NCI-H2196 (cell line): ENCODE results near the gene FPR1.

Experiments used
- DNase-seq: peaks from one replicate; lab custom pipeline; 2025; ENCODE audit not compliant: unreplicated experiment; lab: John Stamatoyannopoulos, UW

Gene FPR1

DNA sequence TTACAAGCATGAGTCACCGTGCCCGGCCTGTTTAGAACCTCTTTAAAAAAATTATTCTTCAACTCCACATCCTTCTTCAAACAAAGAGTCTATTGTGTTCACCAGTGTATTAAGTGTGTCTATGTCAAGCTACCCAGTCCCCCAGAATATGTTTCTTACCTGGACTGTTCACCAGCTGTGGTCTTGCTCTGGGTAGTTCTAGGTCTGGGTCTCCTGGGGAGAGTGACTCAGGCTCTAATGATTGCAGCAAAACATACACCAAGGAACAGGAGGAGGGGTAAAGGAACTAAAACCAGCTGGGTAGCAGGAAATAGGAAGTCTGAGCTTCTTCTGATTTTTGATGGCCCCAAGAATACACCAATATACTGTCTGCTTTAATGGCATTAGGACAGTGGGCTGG, at the start of gene FPR1:
Gene FPR1, minus strand, starts transcription at position 224 of the 400 bp plus-strand sequence. CDS start 4,884 bp downstream, outside the sequence.
- DNase-seq: no peak

GRCh38 chr19:51800473-51801244, 49.0 kb upstream of the FPR1 start:
- no peak for DNase-seq

DNA sequence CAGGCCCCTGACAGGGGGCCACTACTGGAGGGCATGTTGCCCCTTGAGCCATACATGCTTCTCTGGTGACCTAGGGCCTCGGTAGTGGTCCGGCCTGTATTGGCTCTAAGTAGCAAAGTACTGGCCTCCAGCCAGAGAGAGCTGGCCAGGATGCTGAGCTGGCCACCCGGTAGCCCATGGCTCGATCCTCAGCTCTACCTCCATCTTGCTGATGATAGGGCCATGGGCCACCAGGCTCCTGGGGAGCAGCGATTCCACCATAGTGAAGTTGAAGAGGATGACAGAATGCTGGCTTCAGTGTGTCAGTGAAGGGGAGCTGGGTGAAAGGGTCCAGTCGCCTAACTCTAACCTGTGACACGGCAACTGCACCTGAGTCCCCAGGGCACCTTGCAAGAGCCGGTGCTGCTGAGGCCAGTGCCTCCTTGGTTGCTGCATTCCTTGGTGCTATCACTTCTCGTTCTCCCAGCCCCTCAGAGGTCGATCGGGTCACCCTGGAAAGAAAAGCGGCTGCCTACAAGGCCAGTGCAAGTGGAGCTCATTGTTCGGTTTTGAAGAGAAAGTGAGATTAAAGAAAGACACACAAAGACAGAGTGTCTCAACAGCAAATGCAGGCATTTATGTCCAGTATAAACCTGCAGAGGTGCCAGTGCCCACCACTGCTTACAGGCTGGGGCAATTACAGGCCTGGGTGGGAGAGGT, 48.2 kb upstream of the FPR1 start:
- DNase-seq: no peak

DNA sequence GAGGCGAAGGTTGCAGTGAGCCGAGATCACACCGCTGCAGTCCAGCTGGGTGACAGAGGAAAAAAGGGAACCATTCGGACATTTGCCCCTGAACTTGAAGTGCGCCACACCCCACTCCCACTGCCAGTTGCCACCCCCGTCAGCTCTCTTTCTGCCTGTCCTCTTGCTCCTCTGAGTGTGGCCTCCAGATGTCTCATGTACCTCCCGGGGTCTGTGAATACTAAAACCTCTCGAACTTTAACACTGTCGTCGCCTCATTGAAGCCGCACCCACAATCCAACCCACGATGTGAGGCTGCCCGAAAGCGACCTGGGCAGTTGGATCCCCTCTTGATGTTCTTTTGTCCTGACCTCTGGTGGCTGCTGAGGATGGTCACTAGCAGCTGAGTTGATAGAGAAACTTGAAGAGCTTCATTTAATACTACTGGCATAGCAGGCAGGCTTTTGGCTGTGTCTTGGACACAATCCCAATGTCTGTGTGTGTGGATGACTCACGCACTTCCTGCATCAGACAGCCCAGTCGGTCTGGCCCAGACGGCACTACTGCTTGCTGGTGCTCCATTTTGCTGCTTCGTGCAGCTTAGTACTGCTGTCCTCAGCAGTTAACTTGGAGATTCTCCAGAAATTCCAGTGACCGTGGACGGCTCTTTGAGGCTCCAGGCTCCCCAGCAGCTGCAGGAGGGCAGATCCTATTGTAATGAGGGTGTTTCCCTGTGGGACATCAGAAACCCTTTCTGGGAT, 47.5 kb upstream of the FPR1 start:
- DNase-seq: peak; percentile 7

GRCh38 chr19:51798062-51798461, 46.4 kb upstream of the FPR1 start:
- DNase-seq: no peak

DNA sequence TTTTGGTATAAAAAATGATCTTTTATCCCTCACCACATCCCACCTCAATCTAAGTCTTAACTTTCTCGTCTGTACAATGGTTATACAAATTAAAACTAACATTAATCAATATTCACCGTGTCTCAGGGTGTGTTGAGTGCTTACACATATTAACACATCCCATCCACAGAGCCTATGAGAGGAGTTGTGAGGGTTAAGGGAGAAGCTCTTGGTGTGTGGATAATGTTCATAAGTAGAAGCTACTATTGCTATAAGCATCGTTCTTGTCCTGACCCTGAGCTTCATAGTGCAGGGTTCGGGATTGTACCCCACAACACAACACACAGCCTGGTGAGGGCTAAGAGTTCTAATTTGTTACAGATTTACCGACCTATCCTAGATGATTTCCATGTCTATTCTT, 45.8 kb upstream of the FPR1 start:
- no peak for DNase-seq

DNA sequence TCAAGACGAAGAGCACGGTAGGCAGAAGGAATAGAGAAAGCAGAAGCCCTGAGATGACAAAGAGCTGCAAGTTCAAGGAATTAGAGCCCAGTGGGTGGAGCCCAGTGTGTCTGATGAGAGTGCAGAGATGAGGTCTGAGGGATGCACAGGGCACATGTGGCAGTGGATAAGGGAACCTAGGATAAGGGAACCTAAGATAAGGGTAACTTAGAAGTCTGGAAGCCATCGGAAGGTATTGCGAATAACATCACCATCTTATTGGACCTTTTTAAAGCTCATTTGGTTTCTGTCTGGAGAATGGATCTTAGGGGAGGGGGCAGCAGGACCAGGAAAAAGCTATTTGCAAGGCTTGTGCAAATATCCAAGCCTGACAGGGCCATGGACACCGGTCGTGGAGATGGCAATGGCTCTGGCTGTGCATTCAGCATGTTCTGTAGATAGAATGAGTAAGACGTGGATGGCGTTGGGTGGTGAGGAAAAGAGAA, 44.6 kb upstream of the FPR1 start:
- no peak for DNase-seq

GRCh38 chr19:51794885-51795490, 43.3 kb upstream of the FPR1 start, which contains the start of gene FPR3:
Gene FPR3 (plus strand): TSS chr19:51795157. CDS start chr19:51823749, 28,592 bp downstream.
- no peak for DNase-seq

- DNase-seq: no peak
These were observed 42.3 kb upstream of the FPR1 start for GRCh38 chr19:51793994-51794393.

DNA sequence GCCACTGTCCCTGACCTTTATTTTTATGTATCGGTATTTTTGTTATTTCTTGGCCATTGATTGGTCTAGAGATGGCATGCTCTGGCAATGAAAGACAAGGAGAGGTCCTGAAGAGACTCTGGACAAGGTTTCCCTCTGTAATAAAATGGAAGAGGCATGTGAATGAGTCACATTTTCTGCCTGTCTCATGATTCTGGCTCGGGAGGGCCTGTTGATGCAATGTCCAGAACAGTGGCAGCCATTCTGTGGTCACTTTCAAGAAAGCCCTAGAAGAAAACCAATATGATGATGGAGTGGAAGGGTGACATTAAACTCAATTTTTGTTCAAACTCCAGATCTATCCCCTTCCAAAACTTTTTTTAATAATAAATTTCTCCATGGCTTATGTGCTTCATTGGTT, 41.3 kb upstream of the FPR1 start:
- no peak for DNase-seq

- DNase-seq: no peak
These were observed 37.5 kb upstream of the FPR1 start for GRCh38 chr19:51789061-51789795.

DNA sequence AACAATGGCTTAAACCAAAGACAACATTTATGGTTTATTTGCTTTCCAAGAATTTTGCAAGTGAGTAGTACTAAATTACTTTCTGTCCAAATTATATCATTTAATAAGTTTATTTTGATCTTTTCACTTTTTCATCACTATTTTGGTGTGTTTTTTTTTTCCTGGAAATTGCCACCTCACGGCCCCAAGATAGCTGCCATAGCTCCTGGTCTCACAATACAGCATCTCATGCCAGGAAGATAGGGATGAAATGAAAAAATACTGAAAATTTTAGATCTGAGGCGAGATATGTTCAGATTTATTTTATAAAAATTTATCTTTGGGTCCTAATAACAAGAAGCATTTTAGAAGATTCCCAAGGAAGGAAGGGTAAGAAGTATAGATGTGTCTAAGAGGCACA, 36.4 kb upstream of the FPR1 start:
- no peak for DNase-seq

DNA sequence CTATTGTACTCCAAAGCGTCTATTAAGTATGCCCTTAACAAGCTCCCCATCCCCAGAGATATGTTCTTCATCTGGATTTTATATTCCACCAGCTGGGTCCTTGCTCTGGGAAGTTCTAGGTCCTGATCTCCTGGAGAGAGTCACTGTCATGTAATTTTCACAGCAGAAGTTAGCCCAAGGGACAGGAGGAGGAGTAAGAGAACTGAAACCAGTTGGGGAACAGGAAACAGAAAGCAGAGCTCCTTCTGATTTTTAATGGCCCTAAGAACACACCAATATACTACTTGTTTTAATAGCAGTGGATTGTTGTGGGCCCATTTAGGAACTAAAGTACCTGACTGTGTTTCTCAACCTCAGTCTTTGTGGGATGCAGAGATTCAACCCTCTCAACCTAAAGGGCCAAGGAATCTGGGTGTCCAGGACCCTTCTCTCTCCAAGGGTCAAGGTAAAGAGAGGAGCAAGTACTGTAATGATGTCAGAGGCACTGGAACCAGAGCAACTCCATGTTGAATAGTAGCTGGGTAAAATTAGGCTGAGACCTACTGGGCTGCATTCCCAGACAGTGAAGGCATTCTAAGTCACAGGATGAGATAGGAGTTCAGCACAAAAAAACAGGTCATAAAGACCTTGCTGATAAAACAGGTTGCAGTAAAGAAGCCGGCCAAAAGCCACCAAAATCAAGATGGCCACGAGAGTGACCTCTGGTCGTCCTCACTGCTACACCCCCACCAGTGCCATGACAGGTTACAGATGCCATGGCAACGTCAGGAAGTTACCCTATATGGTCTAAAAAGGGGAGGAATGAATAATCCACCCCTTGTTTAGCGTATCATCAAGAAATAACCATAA, 35.2 kb upstream of the FPR1 start:
- no peak for DNase-seq

- no peak for DNase-seq
These were observed 33.4 kb upstream of the FPR1 start for GRCh38 chr19:51784922-51785690.

DNA sequence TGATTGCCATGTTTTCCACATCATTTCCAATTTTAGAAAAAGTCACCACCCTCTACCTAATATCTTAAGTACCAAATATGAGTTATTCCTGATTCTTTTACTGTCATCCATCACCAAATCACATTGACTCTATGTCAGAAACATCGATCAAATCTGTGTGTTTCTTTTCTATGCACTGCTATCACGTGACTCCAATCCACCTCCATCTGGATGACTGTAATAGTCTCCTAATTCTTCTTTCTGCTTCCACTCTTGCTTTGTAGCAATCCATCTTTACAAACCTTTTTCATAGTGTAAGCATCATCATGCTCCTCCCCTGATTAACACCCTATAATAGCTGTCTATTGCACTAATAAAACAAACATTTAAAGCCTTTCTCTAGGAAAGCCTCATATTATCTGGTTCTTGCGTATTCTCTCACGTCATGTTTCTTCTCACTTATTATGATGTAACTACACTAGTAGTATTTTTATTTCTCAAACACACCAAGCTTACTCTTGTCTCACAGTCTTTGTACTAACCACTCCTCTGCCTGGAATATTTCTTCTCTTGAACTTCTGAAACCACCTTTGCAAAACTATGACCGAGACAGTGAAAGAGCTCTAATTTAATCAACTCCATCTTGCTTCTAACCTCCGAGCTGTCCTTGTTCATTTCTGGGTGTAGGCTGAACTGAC, 32.6 kb upstream of the FPR1 start:
- no peak for DNase-seq

- DNase-seq: no peak
These were observed 31.7 kb upstream of the FPR1 start for GRCh38 chr19:51783372-51783771.

GRCh38 chr19:51781999-51782398, 30.3 kb upstream of the FPR1 start:
- no peak for DNase-seq

- no peak for DNase-seq
These were observed 28.6 kb upstream of the FPR1 start for GRCh38 chr19:51780270-51780669.
